ENCODE measurements around the gene SFTPB. TPM values are rescaled to one million over a fixed set of nuclear protein-coding genes. Genes with fewer than 3 reads are reported as not detected.

The SFTPB gene
- total RNA-seq (2021), result 7.6 to 10.7 TPM (median 9.0 TPM) in 3 replicates
- Bru-seq, nascent RNA, result not detected
- long read RNA-seq, experiment 1, result 0 reads
- long read RNA-seq, experiment 2, result 0 reads
- long read RNA-seq, experiment 3, result 0 reads

- H3K4me3 Mint-ChIP-seq, result no peak within 1 kb of the TSS
- H3K4me1 Mint-ChIP-seq, result peaks cover 4% of the 10 kb centered on the region; the same call in 1 of the 2 replicates
- no peak for ATAC-seq
- POLR2A ChIA-PET, result no interaction called here
- no peaks in the 10 kb centered on the region for H3K36me3 Mint-ChIP-seq
- H3K27ac Mint-ChIP-seq, result no peak within 1 kb of the TSS; the same call in 1 of the 2 replicates
- no peak for DNase-seq (ENCODE audit: low spot score)
- H3K27me3 Mint-ChIP-seq (ENCODE audit: low read depth), result no peaks in the 10 kb centered on the region
- no peaks in the 10 kb centered on the region for H3K9me3 Mint-ChIP-seq
- CTCF ChIA-PET, result no interaction called here
- TF ChIP-seq, protein P1, sequence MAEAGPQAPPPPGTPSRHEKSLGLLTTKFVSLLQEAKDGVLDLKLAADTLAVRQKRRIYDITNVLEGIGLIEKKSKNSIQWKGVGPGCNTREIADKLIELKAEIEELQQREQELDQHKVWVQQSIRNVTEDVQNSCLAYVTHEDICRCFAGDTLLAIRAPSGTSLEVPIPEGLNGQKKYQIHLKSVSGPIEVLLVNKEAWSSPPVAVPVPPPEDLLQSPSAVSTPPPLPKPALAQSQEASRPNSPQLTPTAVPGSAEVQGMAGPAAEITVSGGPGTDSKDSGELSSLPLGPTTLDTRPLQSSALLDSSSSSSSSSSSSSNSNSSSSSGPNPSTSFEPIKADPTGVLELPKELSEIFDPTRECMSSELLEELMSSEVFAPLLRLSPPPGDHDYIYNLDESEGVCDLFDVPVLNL (CRISPR knock-in tag; IDR thresholded peaks at IDR 0.05; ENCODE audit: borderline replicate concordance, low read depth), result no peak
- TF ChIP-seq FOXP1 (CRISPR knock-in tag; IDR thresholded peaks at IDR 0.05; ENCODE audit: borderline replicate concordance) (no peak), ELF4 (CRISPR knock-in tag; IDR thresholded peaks at IDR 0.05; ENCODE audit: low read depth) (no peak)
- TF ChIP-seq, protein P2, sequence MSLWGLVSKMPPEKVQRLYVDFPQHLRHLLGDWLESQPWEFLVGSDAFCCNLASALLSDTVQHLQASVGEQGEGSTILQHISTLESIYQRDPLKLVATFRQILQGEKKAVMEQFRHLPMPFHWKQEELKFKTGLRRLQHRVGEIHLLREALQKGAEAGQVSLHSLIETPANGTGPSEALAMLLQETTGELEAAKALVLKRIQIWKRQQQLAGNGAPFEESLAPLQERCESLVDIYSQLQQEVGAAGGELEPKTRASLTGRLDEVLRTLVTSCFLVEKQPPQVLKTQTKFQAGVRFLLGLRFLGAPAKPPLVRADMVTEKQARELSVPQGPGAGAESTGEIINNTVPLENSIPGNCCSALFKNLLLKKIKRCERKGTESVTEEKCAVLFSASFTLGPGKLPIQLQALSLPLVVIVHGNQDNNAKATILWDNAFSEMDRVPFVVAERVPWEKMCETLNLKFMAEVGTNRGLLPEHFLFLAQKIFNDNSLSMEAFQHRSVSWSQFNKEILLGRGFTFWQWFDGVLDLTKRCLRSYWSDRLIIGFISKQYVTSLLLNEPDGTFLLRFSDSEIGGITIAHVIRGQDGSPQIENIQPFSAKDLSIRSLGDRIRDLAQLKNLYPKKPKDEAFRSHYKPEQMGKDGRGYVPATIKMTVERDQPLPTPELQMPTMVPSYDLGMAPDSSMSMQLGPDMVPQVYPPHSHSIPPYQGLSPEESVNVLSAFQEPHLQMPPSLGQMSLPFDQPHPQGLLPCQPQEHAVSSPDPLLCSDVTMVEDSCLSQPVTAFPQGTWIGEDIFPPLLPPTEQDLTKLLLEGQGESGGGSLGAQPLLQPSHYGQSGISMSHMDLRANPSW (CRISPR knock-in tag; conservative IDR thresholded peaks at IDR 0.05; ENCODE audit: low read depth), result no peak
Observed at GRCh38 chr2:85668009-85668856, at the start of gene SFTPB. SFTPB (minus strand) TSS chr2:85668199; CDS start chr2:85668183, 16 bp downstream.

GRCh38 chr2:85717308-85718008 is 49.5 kb upstream of the SFTPB start:
- Mint-ChIP-seq H3K27ac (no peak overlapping the region), H3K9me3 (peaks cover 11% of the 10 kb centered on the region), H3K27me3 (ENCODE audit: low read depth) (no peaks in the 10 kb centered on the region; the same call in none of the 2 replicates), H3K36me3 (no peaks in the 10 kb centered on the region), H3K4me1 (no peaks in the 10 kb centered on the region), H3K4me3 (no peak overlapping the region)
- ChIA-PET CTCF (interaction anchor here (0.6 to 1.2 kb wide), 2 partner anchors 11 to 390 kb away, joined by 3 read pairs; no protein-coding TSS in a partner anchor), POLR2A (no interaction called here)
- ATAC-seq (no peak), DNase-seq (ENCODE audit: low spot score) (no peak)
- TF ChIP-seq IRF1 (CRISPR knock-in tag; IDR thresholded peaks at IDR 0.05) (no peak), ELF4 (CRISPR knock-in tag; IDR thresholded peaks at IDR 0.05; ENCODE audit: low read depth) (no peak), ZNF671 (CRISPR knock-in tag; IDR thresholded peaks at IDR 0.05) (no peak), ZNF532 (CRISPR knock-in tag; IDR thresholded peaks at IDR 0.05; ENCODE audit: borderline replicate concordance) (no peak), HMGA2 (CRISPR knock-in tag; IDR thresholded peaks at IDR 0.05) (no peak), ERG (CRISPR knock-in tag; IDR thresholded peaks at IDR 0.05) (no peak), ZNF317 (CRISPR knock-in tag; IDR thresholded peaks at IDR 0.05; ENCODE audit: borderline replicate concordance, low read depth) (no peak), GTF2I (CRISPR knock-in tag; conservative IDR thresholded peaks at IDR 0.05) (no peak), NR2C2 (CRISPR knock-in tag; IDR thresholded peaks at IDR 0.05) (no peak), ZBTB43 (CRISPR knock-in tag; IDR thresholded peaks at IDR 0.05) (no peak)
